Measurements from ENCODE around the gene TYMP.
"Not testable (repeated sequence)": the region's sequence is repeated elsewhere in the genome, so short reads cannot be mapped to it uniquely, and the experiment has no call there.

TYMP gene

GRCh38 chr22:50526108-50526833 is 3.5 kb downstream of the TYMP start:
- H3K36me3 ChIP-seq (ENCODE audit: insufficient read depth, low read length): no peaks in the 10 kb centered on the region
- no peaks in the 10 kb centered on the region; the same call in 1 of the 2 replicates for H3K4me1 ChIP-seq (ENCODE audit: insufficient read depth, low read length)
- H3K9me3 ChIP-seq (ENCODE audit: control insufficient read depth, insufficient read depth, low read length): no peaks in the 10 kb centered on the region
- H3K9ac ChIP-seq (ENCODE audit: low read depth, low read length): peak overlapping the region; percentile 80; the same call in 1 of the 2 replicates

- no peaks in the 10 kb centered on the region; the same call in 1 of the 2 replicates for H3K4me1 ChIP-seq (ENCODE audit: insufficient read depth, low read length)
- no peaks in the 10 kb centered on the region for H3K9me3 ChIP-seq (ENCODE audit: control insufficient read depth, insufficient read depth, low read length)
- H3K9ac ChIP-seq (ENCODE audit: low read depth, low read length): peak overlapping the region; percentile 80; the same call in 1 of the 2 replicates
- H3K36me3 ChIP-seq (ENCODE audit: insufficient read depth, low read length): no peaks in the 10 kb centered on the region
These were observed 4.0 kb downstream of the TYMP start for GRCh38 chr22:50525858-50526107.

GRCh38 chr22:50525104-50525857 is 4.5 kb downstream of the TYMP start, which contains the start of gene SCO2:
Gene SCO2, minus strand, starts transcription at chr22:50525598. Its CDS starts 1,187 bp downstream, at chr22:50524411.
- Histone ChIP-seq H3K4me1 (ENCODE audit: insufficient read depth, low read length) (no peaks in the 10 kb centered on the region; the same call in 1 of the 2 replicates), H3K9ac (ENCODE audit: low read depth, low read length) (peak within 1 kb of the TSS; percentile 80), H3K9me3 (ENCODE audit: control insufficient read depth, insufficient read depth, low read length) (no peaks in the 10 kb centered on the region), H3K36me3 (ENCODE audit: insufficient read depth, low read length) (no peaks in the 10 kb centered on the region)

- Histone ChIP-seq H3K36me3 (ENCODE audit: insufficient read depth, low read length) (no peaks in the 10 kb centered on the region), H3K9ac (ENCODE audit: low read depth, low read length) (peak overlapping the region; percentile 80), H3K9me3 (ENCODE audit: control insufficient read depth, insufficient read depth, low read length) (no peaks in the 10 kb centered on the region), H3K4me1 (ENCODE audit: insufficient read depth, low read length) (no peaks in the 10 kb centered on the region; the same call in 1 of the 2 replicates)
These were observed 5.1 kb downstream of the TYMP start for GRCh38 chr22:50524676-50525103.

- H3K4me1 ChIP-seq (ENCODE audit: insufficient read depth, low read length): no peaks in the 10 kb centered on the region; the same call in 1 of the 2 replicates
- no peaks in the 10 kb centered on the region for H3K9me3 ChIP-seq (ENCODE audit: control insufficient read depth, insufficient read depth, low read length)
- peak overlapping the region; percentile 80 for H3K9ac ChIP-seq (ENCODE audit: low read depth, low read length)
- no peaks in the 10 kb centered on the region for H3K36me3 ChIP-seq (ENCODE audit: insufficient read depth, low read length)
These were observed 5.8 kb downstream of the TYMP start for GRCh38 chr22:50523806-50524675.

- no peak overlapping the region for H3K9ac ChIP-seq (ENCODE audit: low read depth, low read length)
- no peaks in the 10 kb centered on the region for H3K36me3 ChIP-seq (ENCODE audit: insufficient read depth, low read length)
- no peaks in the 10 kb centered on the region; the same call in 1 of the 2 replicates for H3K4me1 ChIP-seq (ENCODE audit: insufficient read depth, low read length)
- H3K9me3 ChIP-seq (ENCODE audit: control insufficient read depth, insufficient read depth, low read length): no peaks in the 10 kb centered on the region
These were observed 6.4 kb downstream of the TYMP start for GRCh38 chr22:50523458-50523805.

GRCh38 chr22:50522806-50523438 is 6.9 kb downstream of the TYMP start:
- Histone ChIP-seq H3K36me3 (ENCODE audit: insufficient read depth, low read length) (no peaks in the 10 kb centered on the region), H3K9me3 (ENCODE audit: control insufficient read depth, insufficient read depth, low read length) (no peaks in the 10 kb centered on the region), H3K9ac (ENCODE audit: low read depth, low read length) (no peak overlapping the region), H3K4me1 (ENCODE audit: insufficient read depth, low read length) (no peaks in the 10 kb centered on the region; the same call in 1 of the 2 replicates)

DNA sequence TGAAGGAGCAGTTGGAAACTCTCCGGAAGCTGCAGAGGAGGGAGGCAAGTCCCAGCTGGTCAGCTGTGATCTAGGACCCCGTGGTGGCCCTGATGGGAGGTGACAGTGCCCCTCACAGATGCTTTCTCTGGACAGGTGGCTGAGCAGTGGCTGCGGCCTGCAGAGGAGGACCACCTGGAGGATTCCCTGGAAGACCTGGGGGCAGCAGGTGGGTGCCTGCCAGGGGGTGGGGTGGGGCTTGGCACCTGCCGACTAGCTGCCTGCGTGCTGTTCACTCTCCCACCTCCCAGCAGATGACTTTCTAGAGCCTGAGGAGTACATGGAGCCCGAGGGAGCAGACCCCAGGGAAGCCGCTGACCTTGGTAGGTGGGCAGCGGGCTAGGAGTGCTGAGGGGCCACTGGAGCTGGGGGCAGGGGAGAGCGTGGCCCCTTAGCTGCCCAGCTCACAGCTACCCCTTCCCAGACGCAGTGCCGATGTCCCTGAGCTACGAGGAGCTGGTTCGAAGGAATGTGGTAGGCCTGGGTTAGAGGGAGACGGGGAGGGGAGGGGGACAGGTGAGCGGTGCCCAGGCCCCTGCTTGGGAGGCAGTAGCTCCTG is 7.5 kb downstream of the TYMP start:
- Histone ChIP-seq H3K9ac (ENCODE audit: low read depth, low read length) (no peak overlapping the region), H3K36me3 (ENCODE audit: insufficient read depth, low read length) (no peaks in the 10 kb centered on the region), H3K9me3 (ENCODE audit: control insufficient read depth, insufficient read depth, low read length) (no peaks in the 10 kb centered on the region), H3K4me1 (ENCODE audit: insufficient read depth, low read length) (no peaks in the 10 kb centered on the region; the same call in 1 of the 2 replicates)

- no peak overlapping the region for H3K9ac ChIP-seq (ENCODE audit: low read depth, low read length)
- no peaks in the 10 kb centered on the region for H3K9me3 ChIP-seq (ENCODE audit: control insufficient read depth, insufficient read depth, low read length)
- H3K4me1 ChIP-seq (ENCODE audit: insufficient read depth, low read length): no peaks in the 10 kb centered on the region; the same call in 1 of the 2 replicates
- no peaks in the 10 kb centered on the region for H3K36me3 ChIP-seq (ENCODE audit: insufficient read depth, low read length)
These were observed 8.1 kb downstream of the TYMP start for GRCh38 chr22:50521710-50522109.

DNA sequence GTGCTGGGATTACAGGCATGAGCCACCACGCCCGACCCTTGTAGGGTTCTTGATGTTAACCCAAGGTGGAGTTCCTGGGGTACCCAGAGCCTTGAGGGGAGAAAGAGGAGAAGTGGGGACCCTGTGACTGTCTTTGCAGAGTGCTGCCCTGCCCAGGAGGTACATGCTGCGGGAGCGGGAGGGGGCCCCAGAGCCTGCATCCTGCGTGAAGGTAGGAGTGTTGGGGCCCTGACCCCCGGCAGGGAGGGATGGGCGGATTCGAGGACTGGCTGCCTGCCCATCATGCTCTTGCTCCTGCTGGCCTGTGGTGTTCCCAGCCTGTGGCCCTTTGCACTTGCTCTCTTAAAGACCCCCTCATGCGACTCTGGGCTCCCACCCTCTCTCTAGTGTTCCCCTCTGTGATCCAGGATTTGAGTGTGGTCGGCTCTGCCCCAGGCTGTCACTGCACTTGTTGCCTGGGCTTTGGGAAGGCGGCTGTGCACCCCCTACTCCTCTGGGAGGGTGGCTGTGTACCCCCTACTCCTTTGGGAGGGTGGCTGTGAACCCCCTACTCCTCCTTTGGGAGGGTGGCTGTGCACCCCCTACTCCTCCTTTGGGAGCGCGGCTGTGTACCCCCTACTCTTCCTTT is 8.9 kb downstream of the TYMP start:
- no peaks in the 10 kb centered on the region for H3K36me3 ChIP-seq (ENCODE audit: insufficient read depth, low read length)
- H3K9ac ChIP-seq (ENCODE audit: low read depth, low read length): no peak overlapping the region
- H3K9me3 ChIP-seq (ENCODE audit: control insufficient read depth, insufficient read depth, low read length): no peaks in the 10 kb centered on the region
- no peaks in the 10 kb centered on the region; the same call in 1 of the 2 replicates for H3K4me1 ChIP-seq (ENCODE audit: insufficient read depth, low read length)

GRCh38 chr22:50520184-50520583 is 9.6 kb downstream of the TYMP start:
- H3K4me1 ChIP-seq (ENCODE audit: insufficient read depth, low read length); H3K36me3 ChIP-seq (ENCODE audit: insufficient read depth, low read length); H3K9me3 ChIP-seq (ENCODE audit: control insufficient read depth, insufficient read depth, low read length); H3K9ac ChIP-seq (ENCODE audit: low read depth, low read length): not testable (repeated sequence)

DNA sequence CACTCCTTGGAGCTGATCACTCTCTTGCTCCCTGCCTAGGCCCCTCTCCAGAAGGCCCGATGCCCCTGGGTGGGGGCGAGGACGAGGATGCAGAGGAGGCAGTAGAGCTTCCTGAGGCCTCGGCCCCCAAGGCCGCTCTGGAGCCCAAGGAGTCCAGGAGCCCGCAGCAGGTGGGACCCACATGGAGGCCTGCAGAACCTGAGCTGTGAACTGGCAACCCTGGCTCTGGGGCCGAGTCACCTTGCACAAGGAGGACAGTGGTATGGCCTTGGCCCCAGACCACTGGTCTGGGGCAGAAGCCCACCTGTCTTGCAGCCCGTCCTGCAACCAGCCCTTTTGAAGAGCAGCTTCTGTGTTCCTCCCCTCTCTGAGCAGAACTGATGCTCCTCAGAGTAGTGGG is 10.7 kb downstream of the TYMP start:
- no peaks in the 10 kb centered on the region for H3K4me1 ChIP-seq (ENCODE audit: insufficient read depth, low read length)

DNA sequence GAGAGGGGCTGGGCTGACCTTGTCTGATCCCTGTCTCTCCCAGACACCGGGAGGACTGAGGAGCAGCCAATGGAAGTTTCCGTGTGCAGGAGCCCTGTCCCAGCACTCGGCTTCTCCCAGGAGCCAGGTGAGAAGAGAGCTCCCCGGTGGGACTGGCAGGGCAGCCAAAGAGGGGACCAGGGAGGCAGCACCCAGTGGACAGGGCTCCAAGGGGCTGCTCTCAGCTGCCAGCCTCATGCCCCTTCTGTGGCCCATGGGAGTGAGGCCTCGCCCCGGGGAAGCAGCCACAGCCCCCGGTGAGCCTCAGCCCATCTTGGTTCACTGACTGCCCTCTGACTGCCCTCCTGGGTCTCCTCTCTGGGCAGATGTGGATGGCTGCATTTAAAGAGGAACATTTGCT is 11.2 kb downstream of the TYMP start:
- Histone ChIP-seq H3K36me3 (ENCODE audit: insufficient read depth, low read length) (no peaks in the 10 kb centered on the region), H3K9ac (ENCODE audit: low read depth, low read length) (no peak overlapping the region), H3K9me3 (ENCODE audit: control insufficient read depth, insufficient read depth, low read length) (no peaks in the 10 kb centered on the region), H3K4me1 (ENCODE audit: insufficient read depth, low read length) (no peaks in the 10 kb centered on the region)

More for the DNA sequence above, 10.7 kb downstream of the TYMP start:
- no peaks in the 10 kb centered on the region for H3K36me3 ChIP-seq (ENCODE audit: insufficient read depth, low read length)
- no peak overlapping the region for H3K9ac ChIP-seq (ENCODE audit: low read depth, low read length)
- no peaks in the 10 kb centered on the region for H3K9me3 ChIP-seq (ENCODE audit: control insufficient read depth, insufficient read depth, low read length)
